ENCODE measurements around the gene DYNC1I2.

The DYNC1I2 gene

GRCh38 chr2:171687287-171688128 is at the start of gene DYNC1I2:
Gene DYNC1I2 (plus strand): TSS chr2:171687469. CDS start chr2:171690156, 2,687 bp downstream.
- DNase-seq, result peak; percentile 75

DNA sequence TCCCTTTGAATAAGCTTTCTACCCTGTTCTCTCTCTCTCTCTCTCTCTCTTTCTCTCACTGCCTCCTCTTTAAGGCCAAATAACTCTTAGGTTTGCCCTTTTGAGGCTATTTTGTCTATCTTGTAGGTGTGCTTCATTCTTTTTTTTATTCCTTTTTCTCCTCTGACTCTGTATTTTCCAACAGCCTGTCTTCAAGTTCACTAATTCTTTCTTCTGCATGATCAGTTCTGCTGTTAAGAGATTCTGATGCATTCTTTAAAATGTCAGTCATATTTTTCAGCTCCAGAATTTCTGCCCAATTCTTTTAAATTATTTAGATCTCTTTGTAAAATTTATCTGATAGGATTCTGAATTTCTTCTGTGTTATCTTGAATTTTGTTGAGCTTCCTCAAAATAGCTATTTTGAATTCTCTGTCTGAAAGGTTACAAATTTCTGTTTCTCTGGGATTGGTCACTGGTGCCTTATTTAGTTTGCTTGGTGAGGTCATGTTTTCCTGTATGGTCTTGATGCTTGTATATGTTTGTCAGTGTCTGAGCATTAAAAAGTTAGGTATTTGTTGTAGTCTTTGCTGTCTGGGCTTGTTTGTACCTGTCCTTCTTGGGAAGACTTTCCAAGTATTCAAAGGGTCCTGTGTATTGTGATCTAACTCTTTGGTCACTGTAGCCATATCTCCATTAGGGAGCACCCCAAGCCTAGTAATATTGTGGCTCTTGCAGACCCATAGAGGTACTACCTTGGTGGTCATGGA is 35.4 kb upstream of the DYNC1I2 start:
- no peak for DNase-seq

DNA sequence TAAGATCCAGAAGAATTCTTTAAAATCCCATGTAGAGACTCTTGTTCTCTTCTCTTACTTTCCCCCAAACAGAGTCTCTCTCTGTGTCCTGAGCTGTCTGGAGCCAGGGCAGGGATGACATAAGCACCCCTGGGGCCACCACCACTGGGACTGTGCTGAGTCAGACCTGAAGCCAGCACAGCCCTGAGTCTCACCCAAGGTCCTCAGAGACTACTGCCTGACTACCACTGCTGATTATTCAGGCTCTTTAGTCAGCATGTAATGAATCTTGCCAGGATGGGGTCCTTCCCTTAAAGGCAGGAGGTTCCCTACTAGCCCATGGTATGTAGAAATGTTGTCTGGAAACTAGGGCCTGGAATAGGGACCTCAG is 34.9 kb upstream of the DYNC1I2 start:
- no peak for DNase-seq

DNA sequence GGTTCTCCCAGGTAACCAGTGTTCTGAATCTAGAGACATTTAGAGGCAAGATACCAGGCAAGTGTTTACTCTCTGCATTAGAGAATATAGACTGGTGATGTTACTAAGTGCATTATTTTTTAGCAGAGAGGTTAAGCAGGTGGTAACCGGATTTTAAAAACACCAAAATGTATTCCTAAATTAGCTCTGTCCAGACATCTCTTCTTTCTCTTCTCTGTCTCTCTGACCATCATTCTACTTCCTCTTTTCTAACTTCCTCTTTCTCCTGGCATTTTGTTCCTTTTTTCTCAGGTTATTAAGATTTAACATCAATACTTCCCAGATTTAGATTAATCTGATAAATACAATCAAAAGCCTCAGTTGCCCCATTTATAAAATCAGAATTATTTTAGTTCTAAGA is 31.7 kb upstream of the DYNC1I2 start:
- DNase-seq, result no peak

- no peak for DNase-seq
Observed at GRCh38 chr2:171667041-171667440, 20.2 kb upstream of the DYNC1I2 start.

- DNase-seq, result no peak
Observed at GRCh38 chr2:171668183-171668582, 19.1 kb upstream of the DYNC1I2 start.

DNA sequence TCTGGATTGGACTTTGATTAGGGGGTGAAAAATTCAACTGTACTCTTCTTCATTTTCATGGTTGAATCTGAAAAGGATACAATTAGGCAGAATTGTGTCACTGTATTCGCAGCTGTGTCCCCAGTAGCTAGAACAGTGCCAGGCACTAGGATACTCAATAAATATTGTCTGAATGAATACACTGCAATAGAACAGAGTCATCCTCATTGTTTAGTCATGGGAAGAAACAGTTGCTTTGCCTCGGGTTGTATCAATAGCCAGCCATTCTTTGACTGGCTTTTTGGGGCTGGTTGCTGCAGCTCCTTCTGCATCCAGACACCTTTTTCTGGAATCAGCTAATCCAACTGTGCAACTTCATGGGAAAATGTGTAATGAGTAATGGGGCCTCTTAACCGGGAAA is 18.1 kb upstream of the DYNC1I2 start:
- no peak for DNase-seq

DNA sequence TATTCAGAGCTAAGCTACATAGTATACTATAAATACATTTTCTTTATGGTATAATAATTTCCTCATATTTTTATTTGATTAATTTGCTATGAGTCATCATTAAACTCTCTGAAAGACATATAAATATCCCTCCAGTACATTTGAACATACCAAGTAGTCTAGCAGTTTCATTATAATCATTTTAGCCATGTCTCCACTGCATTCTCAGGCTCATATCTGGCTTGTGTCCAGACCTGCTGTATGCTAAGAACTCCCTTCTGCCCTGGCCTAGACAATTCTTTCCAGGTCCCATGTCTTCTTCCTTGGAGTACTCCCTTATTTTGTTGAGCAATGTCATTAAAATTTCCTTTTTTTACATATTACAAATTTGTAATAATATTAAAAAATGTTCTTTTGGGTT is 16.6 kb upstream of the DYNC1I2 start:
- no peak for DNase-seq

GRCh38 chr2:171671867-171672266 is 15.4 kb upstream of the DYNC1I2 start:
- DNase-seq, result no peak

DNA sequence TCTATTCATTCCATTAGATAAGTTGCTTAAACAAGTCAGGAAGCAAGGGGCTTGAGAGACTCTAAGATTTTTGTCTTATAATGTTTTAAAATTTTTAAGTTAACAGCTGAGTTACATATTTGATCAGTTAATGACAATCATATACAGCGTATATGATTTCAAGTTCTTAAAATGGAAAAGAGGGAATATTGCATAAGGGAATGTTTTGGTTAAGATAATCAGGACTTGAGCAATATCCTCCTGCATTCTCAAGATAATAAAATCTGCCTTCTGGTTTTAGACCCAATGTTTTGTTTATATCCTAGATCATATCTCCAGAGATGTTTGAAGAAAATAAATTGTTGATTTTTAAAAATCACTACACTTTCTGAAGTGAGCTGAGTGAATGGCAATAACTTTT is 13.4 kb upstream of the DYNC1I2 start:
- no peak for DNase-seq

GRCh38 chr2:171675810-171676345 is 11.4 kb upstream of the DYNC1I2 start:
- DNase-seq, result no peak

DNA sequence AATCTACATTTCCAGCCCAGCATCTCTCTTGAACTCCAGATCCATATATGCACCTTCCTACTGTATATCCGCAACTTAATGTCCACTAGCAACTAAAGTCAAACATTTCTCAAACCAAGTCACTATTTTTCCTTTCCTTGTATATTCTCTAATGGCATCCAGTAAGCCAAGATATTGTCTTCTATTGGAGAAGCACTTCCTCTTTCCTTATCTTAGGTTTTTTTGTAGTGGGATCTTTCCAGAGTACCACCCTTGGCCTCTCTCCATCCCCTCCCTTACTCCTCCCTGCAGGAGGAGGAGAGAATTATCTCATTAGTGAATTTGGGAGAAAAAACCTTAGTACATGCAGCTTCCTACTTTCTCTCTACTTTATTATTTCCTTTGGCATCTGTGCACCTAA is 8.7 kb upstream of the DYNC1I2 start:
- DNase-seq, result no peak

GRCh38 chr2:171688129-171688465 is 828 bp downstream of the DYNC1I2 start:
- no peak for DNase-seq

- no peak for DNase-seq
Observed at GRCh38 chr2:171692331-171692730, 5.1 kb downstream of the DYNC1I2 start.

DNA sequence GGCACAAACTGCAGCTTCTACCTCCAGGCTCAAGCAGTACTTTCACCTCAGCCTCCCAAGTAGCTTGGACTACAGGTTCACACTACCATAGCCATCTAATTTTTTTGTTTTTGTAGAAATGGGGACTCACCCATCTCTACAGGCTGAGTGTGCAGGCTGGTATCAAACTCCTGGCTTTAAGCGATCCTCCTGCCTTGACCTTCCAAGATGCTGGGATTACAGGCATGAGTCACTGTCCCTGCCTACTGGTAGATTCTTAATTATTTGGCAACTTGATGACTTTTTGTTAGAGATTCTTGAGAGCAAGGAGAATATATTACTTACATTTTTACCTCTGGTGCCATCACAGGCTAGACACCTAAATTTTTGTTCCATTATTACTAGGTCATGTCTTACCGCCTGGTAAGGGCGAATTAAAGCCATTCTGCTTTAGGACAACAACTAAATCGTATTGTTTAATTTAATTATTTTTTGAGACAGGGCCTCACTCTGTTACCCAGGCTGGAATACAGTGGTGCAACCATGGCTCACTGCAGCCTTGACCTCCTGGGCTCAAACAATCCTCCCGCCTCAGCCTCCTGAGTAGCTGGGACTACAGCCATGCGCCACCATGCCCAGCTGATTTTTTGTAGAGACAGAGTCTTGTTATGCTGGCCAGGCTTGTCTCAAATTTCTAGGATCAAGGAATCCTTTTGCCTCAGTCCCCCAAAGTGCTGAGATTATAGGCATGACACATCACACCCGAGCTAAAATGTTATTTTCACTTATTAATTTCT is 15.7 kb downstream of the DYNC1I2 start:
- no peak for DNase-seq

DNA sequence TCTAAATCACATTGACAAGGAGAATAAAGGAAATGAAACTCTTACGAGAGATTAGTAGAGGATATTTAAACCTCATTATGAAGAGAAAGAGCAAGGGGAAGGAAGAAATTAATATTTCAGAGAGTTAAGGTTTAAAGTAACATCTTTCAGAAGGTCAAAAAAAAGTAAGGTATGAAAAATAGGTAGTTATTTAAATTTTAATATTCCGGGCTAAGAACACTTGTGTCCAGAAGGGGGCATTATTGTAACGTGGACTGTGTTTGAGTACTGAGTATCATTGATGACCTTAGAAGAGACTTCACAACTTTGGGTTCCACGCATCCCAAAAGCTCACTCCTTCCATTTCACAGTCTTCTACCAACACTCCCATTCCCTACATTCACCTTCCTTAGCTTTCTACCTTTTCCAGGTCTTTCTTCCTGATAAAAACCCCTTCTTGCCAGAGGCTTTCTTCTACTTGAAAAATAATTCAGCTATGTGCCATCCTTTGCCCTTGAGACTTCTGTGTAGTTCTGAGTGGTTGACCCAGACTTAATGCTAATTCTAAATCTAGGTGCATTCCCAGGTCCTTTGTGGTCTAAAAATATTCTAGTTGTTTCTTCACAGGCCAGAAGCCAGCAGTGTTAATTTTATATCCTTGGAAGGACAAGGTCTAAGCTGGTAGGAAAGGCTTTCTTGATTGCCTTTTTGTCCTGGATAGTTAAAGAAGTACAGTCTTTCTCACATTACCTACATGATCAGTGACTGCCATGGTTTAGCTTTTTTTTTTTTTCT is 16.5 kb downstream of the DYNC1I2 start:
- no peak for DNase-seq

DNA sequence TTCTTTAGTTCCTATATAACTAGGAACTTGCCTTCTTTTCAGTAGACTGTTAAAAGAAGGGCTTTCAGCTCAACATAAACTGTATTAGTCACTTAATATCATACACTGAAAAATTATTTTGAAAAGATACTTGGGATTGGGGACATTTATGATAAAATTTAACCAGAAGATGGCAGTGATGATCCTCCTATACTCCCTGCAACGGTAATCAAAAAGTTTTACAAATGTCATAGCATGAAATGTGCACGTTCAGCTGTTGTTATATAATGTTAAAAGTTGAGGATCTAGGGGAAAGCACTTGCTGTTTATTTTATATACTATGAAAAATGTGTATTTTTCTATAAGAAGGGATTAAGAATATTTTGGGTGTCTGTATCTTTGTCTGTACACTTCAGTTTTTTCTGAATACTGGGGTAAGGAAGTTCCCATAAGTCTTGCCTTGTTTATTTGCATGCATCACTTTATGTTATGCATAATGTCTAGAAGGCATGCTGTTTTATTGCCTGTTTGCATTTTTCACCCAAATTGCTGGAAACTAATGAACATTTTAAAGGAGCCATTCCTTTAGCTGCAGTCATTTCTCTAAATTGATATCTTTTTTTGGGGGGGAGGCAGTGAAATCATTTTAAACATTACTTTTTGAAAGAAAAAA is 19.0 kb downstream of the DYNC1I2 start:
- no peak for DNase-seq

GRCh38 chr2:171707752-171708151 is 20.5 kb downstream of the DYNC1I2 start:
- DNase-seq, result no peak

DNA sequence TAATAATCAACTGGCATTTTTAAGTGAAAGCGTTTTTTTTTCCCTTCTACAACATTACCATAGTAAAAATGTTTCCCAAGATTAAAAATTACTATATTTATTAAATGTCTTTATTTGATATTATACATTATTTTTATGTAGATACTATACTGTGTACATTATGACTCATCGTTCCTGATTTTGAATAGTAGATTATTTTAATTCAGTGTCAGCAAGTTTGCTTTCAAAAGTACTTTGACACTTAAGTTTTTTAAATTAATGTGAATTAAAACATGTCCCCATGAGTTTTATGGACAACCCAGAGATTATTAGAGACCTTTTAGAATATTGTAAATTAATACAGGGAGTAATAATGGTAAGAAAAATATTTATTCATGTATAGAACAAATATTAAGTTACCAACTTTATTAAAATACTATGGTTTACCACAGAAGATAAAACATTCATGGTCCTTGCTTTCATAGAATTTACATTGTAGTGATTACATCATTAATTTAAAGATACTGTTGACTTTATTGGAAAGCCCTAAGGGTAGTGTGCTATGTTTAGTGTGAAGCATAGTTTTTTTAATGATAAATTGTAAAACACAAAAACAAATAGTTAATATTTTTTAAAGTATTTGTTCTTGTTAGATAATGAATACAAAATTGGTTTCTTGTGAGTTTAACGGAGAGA is 21.9 kb downstream of the DYNC1I2 start:
- no peak for DNase-seq

DNA sequence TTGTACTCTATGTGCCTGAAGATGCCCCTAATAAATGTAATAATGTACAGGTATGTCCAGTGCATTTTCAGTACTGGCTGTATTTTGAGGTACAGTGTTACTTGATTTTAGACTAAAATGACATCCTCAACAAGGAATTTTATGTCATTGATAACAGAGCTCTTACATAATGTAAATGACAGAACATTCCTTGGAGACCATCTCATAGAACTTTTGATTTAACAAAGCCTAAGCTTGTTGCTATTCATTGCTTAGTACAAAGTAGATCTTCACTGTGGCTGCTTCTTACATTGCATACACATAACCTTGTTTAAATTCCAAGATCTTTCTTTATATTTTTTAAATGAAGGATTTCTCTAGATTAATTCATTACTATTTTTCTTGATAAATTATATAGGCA is 24.1 kb downstream of the DYNC1I2 start:
- DNase-seq, result no peak

DNA sequence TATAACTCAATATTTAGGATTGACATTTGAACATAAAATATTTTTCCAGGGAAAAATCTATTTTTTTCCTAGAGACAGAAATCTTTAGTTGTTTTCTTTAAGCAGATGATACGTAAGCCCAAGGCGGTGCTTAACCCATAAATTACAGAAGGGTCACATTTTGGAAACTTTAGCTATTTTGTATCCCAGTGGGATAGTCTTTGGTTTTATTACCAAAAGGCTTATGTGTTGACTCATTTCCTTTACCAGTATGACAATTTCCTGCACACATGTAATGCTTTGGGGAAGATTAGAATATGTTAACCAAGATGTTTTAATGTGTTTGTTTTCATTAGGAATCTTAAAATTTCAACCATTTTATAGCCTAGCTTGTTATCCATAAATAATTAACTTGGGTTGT is 24.8 kb downstream of the DYNC1I2 start:
- no peak for DNase-seq

- no peak for DNase-seq
Observed at GRCh38 chr2:171718720-171719119, 31.5 kb downstream of the DYNC1I2 start.
